GM12892 (cell line): ENCODE measurements around the gene CDK8.

Experiments
- POLR2A ChIP-seq: IDR thresholded peaks from 2 replicates; pipeline ENCODE4 v1.6.1; 2011; ENCODE audit warnings: low read depth, low read length, control low read depth
- POLR2AphosphoS5 ChIP-seq: IDR thresholded peaks from 2 replicates; pipeline ENCODE4 v1.6.1; 2011; ENCODE audit warnings: low read depth, low read length, control low read depth
- TAF1 ChIP-seq: IDR thresholded peaks from 2 replicates; pipeline ENCODE4 v1.6.1; 2011; ENCODE audit warnings: low read depth, mild to moderate bottlenecking, control low read depth, low read length, borderline replicate concordance

DNA sequence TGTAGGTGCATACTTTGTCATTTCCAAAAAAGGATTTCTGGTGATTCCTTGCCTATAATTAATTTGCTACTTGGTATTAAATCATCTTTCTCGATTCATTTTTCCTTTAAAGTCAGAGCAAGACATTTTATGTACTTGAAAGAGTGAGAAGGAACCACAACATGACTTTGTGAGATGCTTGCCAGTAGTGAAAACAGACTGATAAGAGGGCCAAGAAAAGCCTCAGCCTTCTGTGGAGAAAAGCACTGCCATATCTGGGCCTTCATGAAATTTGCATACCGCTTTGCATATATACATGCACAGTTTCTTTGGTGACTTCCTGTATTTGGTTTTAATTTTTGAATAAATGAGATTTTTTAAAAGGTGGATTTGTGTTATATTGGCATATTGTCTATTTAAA is 128.4 kb downstream of the CDK8 start:
- TF ChIP-seq POLR2A, result no peak
- TF ChIP-seq POLR2AphosphoS5, result no peak
- no peak for TF ChIP-seq TAF1
